HepG2 (cell line): ENCODE data around the gene PIF1. TPM values are rescaled to one million over a fixed set of nuclear protein-coding genes. Genes with fewer than 3 reads are reported as not detected.

ENCODE experiments used
- ARNTL ChIP-seq: sonication (generic); formaldehyde crosslinking; IDR thresholded peaks from 2 replicates; pipeline ENCODE4 v1.4.0; 2020; ENCODE audit warnings: mild to moderate bottlenecking, missing genetic modification reagents
- CENPX ChIP-seq: sonication (generic); formaldehyde crosslinking; IDR thresholded peaks from 2 replicates; pipeline ENCODE4 v1.9.0; 2021; ENCODE audit warnings: mild to moderate bottlenecking, missing genetic modification reagents, moderate library complexity
- KLF6 ChIP-seq: IDR thresholded peaks from 2 replicates; pipeline ENCODE4 v1.8.0; 2016; ENCODE audit warnings: missing biosample characterization, missing genetic modification reagents
- MED1 ChIP-seq: sonication (generic); formaldehyde crosslinking; IDR thresholded peaks from 2 replicates; pipeline ENCODE4 v1.4.0; 2020; ENCODE audit warnings: missing genetic modification reagents
- MEIS1 ChIP-seq: sonication (generic); formaldehyde crosslinking; IDR thresholded peaks from 2 replicates; pipeline ENCODE4 v1.9.0; 2021; ENCODE audit warnings: mild to moderate bottlenecking, missing genetic modification reagents, moderate library complexity, borderline replicate concordance
- SALL2 ChIP-seq: sonication (generic); formaldehyde crosslinking; IDR thresholded peaks from 2 replicates; pipeline ENCODE4 v1.8.1; 2023; ENCODE audit warnings: mild to moderate bottlenecking, missing genetic modification reagents, inconsistent platforms
- THYN1 ChIP-seq: sonication (generic); formaldehyde crosslinking; IDR thresholded peaks from 2 replicates; pipeline ENCODE4 v1.8.1; 2023; ENCODE audit warnings: low read depth, mild to moderate bottlenecking, moderate library complexity, missing genetic modification reagents, borderline replicate concordance
- ZKSCAN8 ChIP-seq: IDR thresholded peaks from 2 replicates; pipeline ENCODE4 v1.6.1; 2016; ENCODE audit warnings: borderline replicate concordance, missing genetic modification reagents, missing compliant biosample characterization
- ZNF101 ChIP-seq: sonication (generic); formaldehyde crosslinking; IDR thresholded peaks from 2 replicates; pipeline ENCODE4 v1.4.0; 2020; ENCODE audit warnings: mild to moderate bottlenecking, low read depth, missing genetic modification reagents, borderline replicate concordance
- ZNF292 ChIP-seq: sonication (generic); formaldehyde crosslinking; IDR thresholded peaks from 2 replicates; pipeline ENCODE4 v1.8.1; 2022; ENCODE audit warnings: mild to moderate bottlenecking, low read depth, missing genetic modification reagents, borderline replicate concordance
- ZNF879 ChIP-seq: sonication (generic); formaldehyde crosslinking; IDR thresholded peaks from 2 replicates; pipeline ENCODE4 v1.8.1; 2023; ENCODE audit warnings: missing genetic modification reagents
- polyA plus RNA-seq, 8 experiments: library from polyadenylated mRNA; depleted of rRNA in 3 of 8; stranded (reverse) in 7 of 8; unstranded in 1 of 8; fragments of >200 nt; fragmentation: Illumina TruSeq in 4 of 8; extraction: Trizol in 4 of 8; gene quantifications; 2 replicates each; pipeline versions ENCODE4 v1.2.1 to v1.2.3, GENCODE V29; 2011 to 2016; ENCODE audit warnings: low read depth in 4 of 8, missing spikeins in 1 of 8, mixed read lengths in 1 of 8; ENCODE audit not compliant: insufficient read depth in 1 of 8
- total RNA-seq, 5 experiments: library from RNA; depleted of rRNA; stranded (reverse); fragments of >200 nt; fragmentation: Illumina TruSeq; extraction: Trizol; gene quantifications; 2 replicates each; pipeline ENCODE4 v1.2.3, GENCODE V29; 2016; ENCODE audit warnings: low read depth in 1 of 5
- TF ChIP-seq, protein P1 (sequence below): sonication (generic); formaldehyde crosslinking; conservative IDR thresholded peaks from 2 replicates; pipeline ENCODE4 v1.4.0; 2020; ENCODE audit warnings: mild to moderate bottlenecking, missing genetic modification reagents, moderate library complexity
- TF ChIP-seq, protein P2 (sequence below): sonication (generic); formaldehyde crosslinking; IDR thresholded peaks from 2 replicates; pipeline ENCODE4 v1.8.1; 2023; ENCODE audit warnings: mild to moderate bottlenecking, missing genetic modification reagents
- TF ChIP-seq, protein P3 (sequence below): sonication (generic); formaldehyde crosslinking; IDR thresholded peaks from 2 replicates; pipeline ENCODE4 v1.4.0; 2020; ENCODE audit warnings: missing genetic modification reagents
- TF ChIP-seq, protein P4 (sequence below): sonication (generic); formaldehyde crosslinking; conservative IDR thresholded peaks from 2 replicates; pipeline ENCODE4 v1.4.0; 2020; ENCODE audit warnings: missing genetic modification reagents
- TF ChIP-seq, protein P5 (sequence below): sonication (generic); formaldehyde crosslinking; IDR thresholded peaks from 2 replicates; pipeline ENCODE4 v1.5.0; 2020; ENCODE audit warnings: mild to moderate bottlenecking, low read depth, missing genetic modification reagents, borderline replicate concordance

The PIF1 gene
- total and polyA plus RNA-seq, 2 of the 13 experiments (the other 11 are each of a cell fraction or from before 2014, with no cell fraction given): 18.5 to 19.7 TPM

DNA sequence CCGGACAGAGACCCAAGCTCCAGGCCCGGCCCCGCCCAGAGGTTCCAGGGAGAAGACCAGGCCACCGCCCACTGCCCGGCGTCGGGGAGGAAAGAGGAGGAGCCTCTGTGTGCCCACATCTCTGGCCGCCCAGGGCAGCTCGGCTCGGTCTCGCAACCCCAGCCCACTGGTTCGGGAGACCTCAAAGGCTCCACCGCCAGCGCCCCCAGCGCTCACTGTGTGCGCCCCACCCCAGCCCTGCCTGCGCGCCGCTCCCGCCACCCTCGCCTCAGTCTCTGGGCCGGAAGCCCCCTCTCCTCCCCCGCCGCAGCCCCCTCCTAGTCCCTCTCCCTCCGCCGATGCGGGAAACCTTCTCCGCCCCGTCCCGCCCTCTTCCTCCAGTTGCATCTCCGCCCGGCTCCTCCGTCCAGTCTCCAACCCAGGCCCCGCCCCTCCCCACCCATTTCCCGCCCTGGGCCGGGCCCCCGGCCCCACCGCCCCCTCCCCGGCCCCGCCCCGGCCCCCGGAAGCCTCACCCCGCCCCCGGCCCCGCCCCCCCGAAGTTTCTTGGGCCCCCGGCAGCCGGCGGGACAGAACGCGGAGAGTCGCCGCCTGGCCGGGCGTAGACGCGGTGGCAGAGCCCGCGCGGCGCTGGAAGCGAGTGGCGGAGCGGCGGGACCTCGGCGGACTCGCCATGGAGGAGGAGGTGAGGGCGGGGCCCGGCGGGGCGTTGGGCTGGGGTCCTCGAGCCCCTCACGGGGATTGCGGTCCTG lies 16.1 kb upstream of the PIF1 start, which contains the start of gene PLEKHO2 (continued):
- TF ChIP-seq, protein P1, sequence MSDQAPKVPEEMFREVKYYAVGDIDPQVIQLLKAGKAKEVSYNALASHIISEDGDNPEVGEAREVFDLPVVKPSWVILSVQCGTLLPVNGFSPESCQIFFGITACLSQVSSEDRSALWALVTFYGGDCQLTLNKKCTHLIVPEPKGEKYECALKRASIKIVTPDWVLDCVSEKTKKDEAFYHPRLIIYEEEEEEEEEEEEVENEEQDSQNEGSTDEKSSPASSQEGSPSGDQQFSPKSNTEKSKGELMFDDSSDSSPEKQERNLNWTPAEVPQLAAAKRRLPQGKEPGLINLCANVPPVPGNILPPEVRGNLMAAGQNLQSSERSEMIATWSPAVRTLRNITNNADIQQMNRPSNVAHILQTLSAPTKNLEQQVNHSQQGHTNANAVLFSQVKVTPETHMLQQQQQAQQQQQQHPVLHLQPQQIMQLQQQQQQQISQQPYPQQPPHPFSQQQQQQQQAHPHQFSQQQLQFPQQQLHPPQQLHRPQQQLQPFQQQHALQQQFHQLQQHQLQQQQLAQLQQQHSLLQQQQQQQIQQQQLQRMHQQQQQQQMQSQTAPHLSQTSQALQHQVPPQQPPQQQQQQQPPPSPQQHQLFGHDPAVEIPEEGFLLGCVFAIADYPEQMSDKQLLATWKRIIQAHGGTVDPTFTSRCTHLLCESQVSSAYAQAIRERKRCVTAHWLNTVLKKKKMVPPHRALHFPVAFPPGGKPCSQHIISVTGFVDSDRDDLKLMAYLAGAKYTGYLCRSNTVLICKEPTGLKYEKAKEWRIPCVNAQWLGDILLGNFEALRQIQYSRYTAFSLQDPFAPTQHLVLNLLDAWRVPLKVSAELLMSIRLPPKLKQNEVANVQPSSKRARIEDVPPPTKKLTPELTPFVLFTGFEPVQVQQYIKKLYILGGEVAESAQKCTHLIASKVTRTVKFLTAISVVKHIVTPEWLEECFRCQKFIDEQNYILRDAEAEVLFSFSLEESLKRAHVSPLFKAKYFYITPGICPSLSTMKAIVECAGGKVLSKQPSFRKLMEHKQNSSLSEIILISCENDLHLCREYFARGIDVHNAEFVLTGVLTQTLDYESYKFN (CRISPR knock-in tag): 0 out of 2 replicates have a peak, but pooled peaks have one; percentile 7
- TF ChIP-seq, protein P2, sequence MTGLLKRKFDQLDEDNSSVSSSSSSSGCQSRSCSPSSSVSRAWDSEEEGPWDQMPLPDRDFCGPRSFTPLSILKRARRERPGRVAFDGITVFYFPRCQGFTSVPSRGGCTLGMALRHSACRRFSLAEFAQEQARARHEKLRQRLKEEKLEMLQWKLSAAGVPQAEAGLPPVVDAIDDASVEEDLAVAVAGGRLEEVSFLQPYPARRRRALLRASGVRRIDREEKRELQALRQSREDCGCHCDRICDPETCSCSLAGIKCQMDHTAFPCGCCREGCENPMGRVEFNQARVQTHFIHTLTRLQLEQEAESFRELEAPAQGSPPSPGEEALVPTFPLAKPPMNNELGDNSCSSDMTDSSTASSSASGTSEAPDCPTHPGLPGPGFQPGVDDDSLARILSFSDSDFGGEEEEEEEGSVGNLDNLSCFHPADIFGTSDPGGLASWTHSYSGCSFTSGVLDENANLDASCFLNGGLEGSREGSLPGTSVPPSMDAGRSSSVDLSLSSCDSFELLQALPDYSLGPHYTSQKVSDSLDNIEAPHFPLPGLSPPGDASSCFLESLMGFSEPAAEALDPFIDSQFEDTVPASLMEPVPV (CRISPR knock-in tag): 0 out of 2 replicates have a peak, but pooled peaks have one; percentile 50
- TF ChIP-seq, protein P3, sequence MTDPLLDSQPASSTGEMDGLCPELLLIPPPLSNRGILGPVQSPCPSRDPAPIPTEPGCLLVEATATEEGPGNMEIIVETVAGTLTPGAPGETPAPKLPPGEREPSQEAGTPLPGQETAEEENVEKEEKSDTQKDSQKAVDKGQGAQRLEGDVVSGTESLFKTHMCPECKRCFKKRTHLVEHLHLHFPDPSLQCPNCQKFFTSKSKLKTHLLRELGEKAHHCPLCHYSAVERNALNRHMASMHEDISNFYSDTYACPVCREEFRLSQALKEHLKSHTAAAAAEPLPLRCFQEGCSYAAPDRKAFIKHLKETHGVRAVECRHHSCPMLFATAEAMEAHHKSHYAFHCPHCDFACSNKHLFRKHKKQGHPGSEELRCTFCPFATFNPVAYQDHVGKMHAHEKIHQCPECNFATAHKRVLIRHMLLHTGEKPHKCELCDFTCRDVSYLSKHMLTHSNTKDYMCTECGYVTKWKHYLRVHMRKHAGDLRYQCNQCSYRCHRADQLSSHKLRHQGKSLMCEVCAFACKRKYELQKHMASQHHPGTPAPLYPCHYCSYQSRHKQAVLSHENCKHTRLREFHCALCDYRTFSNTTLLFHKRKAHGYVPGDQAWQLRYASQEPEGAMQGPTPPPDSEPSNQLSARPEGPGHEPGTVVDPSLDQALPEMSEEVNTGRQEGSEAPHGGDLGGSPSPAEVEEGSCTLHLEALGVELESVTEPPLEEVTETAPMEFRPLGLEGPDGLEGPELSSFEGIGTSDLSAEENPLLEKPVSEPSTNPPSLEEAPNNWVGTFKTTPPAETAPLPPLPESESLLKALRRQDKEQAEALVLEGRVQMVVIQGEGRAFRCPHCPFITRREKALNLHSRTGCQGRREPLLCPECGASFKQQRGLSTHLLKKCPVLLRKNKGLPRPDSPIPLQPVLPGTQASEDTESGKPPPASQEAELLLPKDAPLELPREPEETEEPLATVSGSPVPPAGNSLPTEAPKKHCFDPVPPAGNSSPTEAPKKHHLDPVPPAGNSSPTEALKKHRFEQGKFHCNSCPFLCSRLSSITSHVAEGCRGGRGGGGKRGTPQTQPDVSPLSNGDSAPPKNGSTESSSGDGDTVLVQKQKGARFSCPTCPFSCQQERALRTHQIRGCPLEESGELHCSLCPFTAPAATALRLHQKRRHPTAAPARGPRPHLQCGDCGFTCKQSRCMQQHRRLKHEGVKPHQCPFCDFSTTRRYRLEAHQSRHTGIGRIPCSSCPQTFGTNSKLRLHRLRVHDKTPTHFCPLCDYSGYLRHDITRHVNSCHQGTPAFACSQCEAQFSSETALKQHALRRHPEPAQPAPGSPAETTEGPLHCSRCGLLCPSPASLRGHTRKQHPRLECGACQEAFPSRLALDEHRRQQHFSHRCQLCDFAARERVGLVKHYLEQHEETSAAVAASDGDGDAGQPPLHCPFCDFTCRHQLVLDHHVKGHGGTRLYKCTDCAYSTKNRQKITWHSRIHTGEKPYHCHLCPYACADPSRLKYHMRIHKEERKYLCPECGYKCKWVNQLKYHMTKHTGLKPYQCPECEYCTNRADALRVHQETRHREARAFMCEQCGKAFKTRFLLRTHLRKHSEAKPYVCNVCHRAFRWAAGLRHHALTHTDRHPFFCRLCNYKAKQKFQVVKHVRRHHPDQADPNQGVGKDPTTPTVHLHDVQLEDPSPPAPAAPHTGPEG (CRISPR knock-in tag): no peak
- no peak for TF ChIP-seq ZNF101 (CRISPR knock-in tag)
- TF ChIP-seq, protein P4, sequence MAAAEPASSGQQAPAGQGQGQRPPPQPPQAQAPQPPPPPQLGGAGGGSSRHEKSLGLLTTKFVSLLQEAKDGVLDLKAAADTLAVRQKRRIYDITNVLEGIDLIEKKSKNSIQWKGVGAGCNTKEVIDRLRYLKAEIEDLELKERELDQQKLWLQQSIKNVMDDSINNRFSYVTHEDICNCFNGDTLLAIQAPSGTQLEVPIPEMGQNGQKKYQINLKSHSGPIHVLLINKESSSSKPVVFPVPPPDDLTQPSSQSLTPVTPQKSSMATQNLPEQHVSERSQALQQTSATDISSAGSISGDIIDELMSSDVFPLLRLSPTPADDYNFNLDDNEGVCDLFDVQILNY: no peak
- TF ChIP-seq SALL2 (CRISPR knock-in tag): peak; percentile 13
- TF ChIP-seq, protein P5, sequence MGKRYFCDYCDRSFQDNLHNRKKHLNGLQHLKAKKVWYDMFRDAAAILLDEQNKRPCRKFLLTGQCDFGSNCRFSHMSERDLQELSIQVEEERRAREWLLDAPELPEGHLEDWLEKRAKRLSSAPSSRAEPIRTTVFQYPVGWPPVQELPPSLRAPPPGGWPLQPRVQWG (CRISPR knock-in tag): no peak
- TF ChIP-seq ZKSCAN8: no peak
- TF ChIP-seq MEIS1 (CRISPR knock-in tag): no peak
- no peak for TF ChIP-seq ZNF879 (CRISPR knock-in tag)
- TF ChIP-seq MED1 (CRISPR knock-in tag): no peak
- TF ChIP-seq ARNTL: no peak
- no peak for TF ChIP-seq CENPX
- TF ChIP-seq ZNF292 (CRISPR knock-in tag): no peak
- no peak for TF ChIP-seq THYN1 (CRISPR knock-in tag)
- peak; percentile 57; the same call in 1 of the 2 replicates for TF ChIP-seq KLF6 (CRISPR knock-in tag)
